GM12878 (cell line): ENCODE measurements around the gene RECQL5. TPM values are rescaled to one million over a fixed set of nuclear protein-coding genes. Genes with fewer than 3 reads are reported as not detected.

Source experiments
- ASH2L ChIP-seq: fragments of 300-600, 200-600 bp; sonication (generic); IDR thresholded peaks from 2 replicates; pipeline ENCODE4 v1.6.1; 2017; ENCODE audit warnings: low read depth, mild to moderate bottlenecking, borderline replicate concordance
- ATF3 ChIP-seq: IDR thresholded peaks from 2 replicates; pipeline ENCODE4 v1.6.1; 2011; ENCODE audit warnings: low read depth, mild to moderate bottlenecking, low read length, moderate library complexity, borderline replicate concordance; ENCODE audit errors: extremely low read depth
- BRCA1 ChIP-seq: IDR thresholded peaks from 2 replicates; pipeline ENCODE4 v1.6.1; 2011; ENCODE audit warnings: low read depth, low read length, improper control_type of control experiment
- CBFB ChIP-seq: IDR thresholded peaks from 2 replicates; pipeline ENCODE4 v1.6.1; 2016; ENCODE audit warnings: antibody characterized with exemption, low read depth
- CUX1 ChIP-seq: IDR thresholded peaks from 2 replicates; pipeline ENCODE4 v1.6.1; 2012; ENCODE audit warnings: improper control_type of control experiment, low read depth, low read length; ENCODE audit not compliant: insufficient replicate concordance
- E4F1 ChIP-seq: fragments of 450-650 bp; IDR thresholded peaks from 2 replicates; pipeline ENCODE4 v1.6.1; 2018; ENCODE audit warnings: borderline replicate concordance, mild to moderate bottlenecking; ENCODE audit not compliant: partially characterized antibody
- FOXK2 ChIP-seq: fragments of 450-650 bp; IDR thresholded peaks from 2 replicates; pipeline ENCODE4 v1.6.1; 2017; ENCODE audit warnings: mild to moderate bottlenecking, moderate library complexity
- IKZF1 ChIP-seq: fragments of 450-650 bp; conservative IDR thresholded peaks from 2 replicates; pipeline ENCODE4 v1.6.1; 2017; ENCODE audit warnings: antibody characterized with exemption, mild to moderate bottlenecking
- JUNB ChIP-seq: IDR thresholded peaks from 2 replicates; pipeline ENCODE4 v1.6.1; 2016; ENCODE audit warnings: antibody characterized with exemption, mild to moderate bottlenecking
- JUND ChIP-seq: IDR thresholded peaks from 2 replicates; pipeline ENCODE4 v1.6.1; 2012; ENCODE audit warnings: low read depth, mild to moderate bottlenecking, low read length, improper control_type of control experiment, moderate library complexity
- NR2C1 ChIP-seq: fragments of 450-650 bp; IDR thresholded peaks from 2 replicates; pipeline ENCODE4 v1.6.1; 2017; ENCODE audit warnings: antibody characterized with exemption, mild to moderate bottlenecking, moderate library complexity
- NR2C2 ChIP-seq: IDR thresholded peaks from 2 replicates; pipeline ENCODE4 v1.6.1; 2011; ENCODE audit warnings: borderline replicate concordance, low read depth; ENCODE audit not compliant: control insufficient read depth, insufficient read length
- PML ChIP-seq: IDR thresholded peaks from 2 replicates; pipeline ENCODE4 v1.6.1; 2012; ENCODE audit warnings: low read length, inconsistent platforms
- RAD21 ChIP-seq: IDR thresholded peaks from 2 replicates; pipeline ENCODE4 v1.6.1; 2011; ENCODE audit warnings: mild to moderate bottlenecking, low read depth, low read length, moderate library complexity; ENCODE audit not compliant: insufficient read depth
- SMARCA5 ChIP-seq: fragments of 450-650 bp; IDR thresholded peaks from 2 replicates; pipeline ENCODE4 v1.6.1; 2017; ENCODE audit warnings: mild to moderate bottlenecking
- ZBTB40 ChIP-seq: fragments of 450-650 bp; IDR thresholded peaks from 2 replicates; pipeline ENCODE4 v1.6.1; 2016; ENCODE audit warnings: mild to moderate bottlenecking, moderate library complexity, borderline replicate concordance
- ZNF24 ChIP-seq: fragments of 450-650 bp; IDR thresholded peaks from 2 replicates; pipeline ENCODE4 v1.6.1; 2017; ENCODE audit warnings: antibody characterized with exemption, mild to moderate bottlenecking
- ZNF622 ChIP-seq: fragments of 450-650 bp; IDR thresholded peaks from 2 replicates; pipeline ENCODE4 v1.6.1; 2017; ENCODE audit warnings: mild to moderate bottlenecking, inconsistent platforms
- ZSCAN29 ChIP-seq: fragments of 450-650 bp; IDR thresholded peaks from 2 replicates; pipeline ENCODE4 v1.6.1; 2017; ENCODE audit warnings: mild to moderate bottlenecking, moderate library complexity
- ZZZ3 ChIP-seq: IDR thresholded peaks from 2 replicates; pipeline ENCODE4 v1.6.1; 2011; ENCODE audit warnings: low read depth; ENCODE audit not compliant: control insufficient read depth, insufficient read length
- polyA plus RNA-seq, 11 experiments: library from polyadenylated mRNA; depleted of rRNA in 4 of 11; unstranded in 6 of 11; stranded (reverse) in 5 of 11; fragments of >200 nt; fragmentation: Nextera tagmentation in 4 of 11; fragmentation: Illumina TruSeq in 1 of 11; extraction: Ambion mirVana in 4 of 11; extraction: Trizol in 1 of 11; gene quantifications; 1 replicate in 1 of 11; 2 replicates in 10 of 11; pipeline versions ENCODE4 v1.2.1 to v1.2.3, GENCODE V29; 2011 to 2016; ENCODE audit warnings: inconsistent platforms in 2 of 11, missing spikeins in 2 of 11, low read depth in 1 of 11
- total RNA-seq, 4 experiments: library from RNA; depleted of rRNA in 3 of 4; stranded (reverse); fragments of >200 nt in 3 of 4; fragmentation: Illumina TruSeq in 1 of 4; extraction: Trizol in 1 of 4; gene quantifications; 2 replicates each; pipeline versions ENCODE4 v1.2.1 to v1.2.3, GENCODE V29; 2013 to 2021

RECQL5 gene
- total and polyA plus RNA-seq, 10 of the 15 experiments (the other 5 are each of a cell fraction or from before 2014, with no cell fraction given): 3.6 to 30.6 (median 20.1) TPM

- TF ChIP-seq ZNF24 (no peak), RAD21 (no peak), ATF3 (no peak), ZBTB40 (no peak), ZNF622 (no peak), E4F1 (no peak), JUND (no peak), NR2C2 (no peak), ZSCAN29 (no peak), CBFB (0 out of 2 replicates have a peak, but pooled peaks have one; percentile 9), JUNB (peak; percentile 36; the same call in 1 of the 2 replicates), SMARCA5 (no peak), CUX1 (no peak), NR2C1 (no peak), PML (peak; percentile 55; the same call in 1 of the 2 replicates), ZZZ3 (no peak), IKZF1 (peak; percentile 60), FOXK2 (0 out of 2 replicates have a peak, but pooled peaks have one; percentile 38), BRCA1 (no peak), ASH2L (no peak)
Measured at GRCh38 chr17:75664099-75664549, 2.8 kb downstream of the RECQL5 start (continued).
